Ecto neural progenitor cell (in vitro differentiated cells): ENCODE data around the gene STARD10.

ENCODE experiments used
- DNase-seq: peaks from one replicate; pipeline ENCODE4 v3.0.0-alpha.2; 2018; ENCODE audit warnings: low spot score

Gene STARD10

DNA sequence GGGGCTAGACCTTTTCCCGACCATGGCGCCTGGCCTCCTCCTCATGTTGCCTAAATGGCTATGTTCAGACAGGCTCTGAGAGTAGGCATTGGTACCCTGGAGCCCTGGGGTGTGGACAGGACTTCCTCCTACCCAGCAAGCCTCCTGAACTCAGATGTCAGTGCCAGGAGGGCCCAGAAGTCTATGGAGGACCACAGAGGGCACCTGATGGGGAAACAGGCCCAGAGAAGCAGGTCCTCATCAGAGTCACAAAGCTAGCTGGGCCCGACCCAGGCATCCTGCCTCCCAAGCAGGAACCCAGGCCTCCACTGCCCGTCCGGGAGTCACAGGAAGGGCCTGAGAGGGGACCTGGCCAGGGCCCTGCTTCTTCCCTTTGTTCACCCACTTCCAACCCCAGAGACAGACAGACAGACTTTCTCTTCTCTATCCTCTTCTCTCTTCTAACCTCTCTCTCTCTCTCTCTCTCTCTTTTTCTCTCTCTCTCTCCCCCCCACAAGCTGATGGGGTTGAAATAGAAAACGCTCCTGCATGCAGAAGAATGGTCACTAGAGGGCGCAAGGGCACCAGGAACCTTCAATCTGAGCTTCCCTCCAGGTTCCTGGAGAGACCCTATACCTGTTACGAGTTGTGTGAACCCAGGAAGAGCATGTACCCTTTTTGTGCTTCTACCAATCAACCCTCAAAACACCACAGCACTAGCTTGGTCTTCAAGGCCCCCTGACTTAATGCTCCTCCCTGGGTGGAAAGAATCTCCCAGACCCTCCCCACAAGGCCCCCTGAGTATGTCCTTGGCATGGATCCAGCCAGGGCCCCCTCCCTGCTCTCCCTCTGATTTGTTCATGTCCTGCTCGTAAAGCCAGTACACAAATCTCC is 68.8 kb downstream of the STARD10 start:
- peak; percentile 80 for DNase-seq

DNA sequence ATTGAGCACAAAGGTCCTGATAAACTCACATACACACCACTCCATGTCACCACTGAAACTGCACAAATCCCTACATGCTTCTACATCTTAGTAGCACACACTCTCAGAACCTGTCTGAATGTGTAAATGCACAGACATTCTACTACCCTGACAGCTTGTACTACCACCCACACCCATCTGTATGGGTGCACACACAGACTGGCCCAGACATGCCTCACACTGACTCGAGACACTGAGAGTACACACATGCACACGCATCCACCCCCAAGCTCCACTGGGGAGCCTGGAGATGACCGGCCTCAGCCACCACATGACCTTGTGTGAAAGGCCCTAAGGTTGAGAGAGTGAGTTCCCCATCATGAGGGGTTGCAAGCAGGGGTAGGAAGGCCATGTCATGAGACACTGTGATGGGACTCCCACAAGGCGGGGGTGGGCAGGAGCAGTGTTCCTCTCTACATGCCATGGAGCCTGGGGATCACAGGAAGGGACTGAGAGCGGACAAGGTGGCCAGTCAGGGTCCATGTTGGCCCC is 69.8 kb downstream of the STARD10 start:
- no peak for DNase-seq

GRCh38 chr11:72723508-72723907 is 70.3 kb downstream of the STARD10 start:
- no peak for DNase-seq

DNA sequence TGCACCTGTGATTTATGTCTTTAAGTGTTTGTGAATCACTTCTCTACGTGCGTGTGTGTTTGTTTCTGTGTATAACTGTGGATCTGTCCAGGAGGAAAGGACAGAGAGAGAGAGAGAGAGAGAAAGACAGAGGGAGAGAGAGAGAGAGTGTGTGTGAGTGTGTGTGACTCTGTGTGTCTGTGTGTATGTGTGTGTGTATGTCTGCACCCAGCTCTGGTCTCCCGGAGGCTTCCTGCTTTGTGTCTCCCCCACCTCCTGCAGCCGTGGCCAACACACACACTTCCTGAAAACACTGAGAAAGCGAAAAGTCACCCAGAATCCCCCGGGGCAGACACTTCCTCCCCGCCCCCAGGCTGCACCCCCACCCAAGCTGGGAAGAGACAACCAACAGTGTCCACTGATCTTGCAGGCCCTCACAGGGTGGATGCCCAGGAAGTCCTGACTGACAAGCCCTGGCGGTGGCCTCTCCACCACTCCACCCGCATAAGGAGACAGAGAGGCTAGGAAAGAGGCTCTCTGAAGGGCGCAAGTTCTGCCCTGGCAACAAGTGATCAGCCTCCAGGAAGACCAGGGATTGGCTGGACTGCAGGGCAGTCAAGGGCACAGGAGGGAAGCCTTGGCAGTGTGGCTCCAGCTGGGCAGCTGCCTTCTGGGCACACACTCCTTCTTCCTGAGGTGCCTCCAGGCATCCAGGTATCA is 71.6 kb downstream of the STARD10 start:
- peak; percentile 82 for DNase-seq

DNA sequence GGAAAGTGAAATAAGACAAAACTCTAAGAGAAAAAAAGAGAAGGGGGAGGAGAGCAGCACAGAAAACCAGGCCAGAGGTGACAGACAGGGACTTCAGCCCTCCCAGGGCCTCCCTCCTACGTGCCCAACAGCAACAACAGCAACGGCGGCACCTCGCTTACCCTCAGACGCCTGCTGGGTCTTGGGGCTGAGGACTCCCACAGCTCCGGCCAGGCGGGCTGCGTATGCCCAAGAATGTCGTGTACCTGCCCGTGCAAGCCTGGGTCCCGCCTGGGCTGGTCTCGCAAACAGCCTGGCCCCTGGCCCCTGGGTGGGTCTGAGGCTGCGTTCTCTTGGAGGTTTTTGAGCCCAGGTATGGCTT is 72.2 kb downstream of the STARD10 start:
- DNase-seq = no peak

DNA sequence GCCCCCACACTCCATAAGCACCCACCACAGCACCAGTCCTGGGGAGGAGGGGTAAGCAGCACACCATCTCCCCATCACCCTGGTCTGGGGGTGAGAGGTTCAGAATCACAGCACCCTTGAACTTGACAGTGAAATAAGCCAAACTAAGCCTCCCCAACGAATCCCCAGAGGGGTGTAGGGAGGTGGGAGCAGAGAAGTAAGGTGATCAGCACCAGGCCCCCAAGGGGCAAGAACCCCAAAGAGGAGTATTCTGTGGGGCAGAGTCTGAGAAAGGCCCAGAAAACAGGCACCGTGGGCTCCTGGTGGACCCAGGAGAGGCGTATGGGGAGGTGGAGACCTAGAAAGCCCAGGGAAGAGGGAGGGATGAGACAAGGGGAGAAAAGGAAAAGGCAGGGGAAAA is 72.6 kb downstream of the STARD10 start:
- no peak for DNase-seq

GRCh38 chr11:72720784-72721183 is 73.1 kb downstream of the STARD10 start:
- no peak for DNase-seq

DNA sequence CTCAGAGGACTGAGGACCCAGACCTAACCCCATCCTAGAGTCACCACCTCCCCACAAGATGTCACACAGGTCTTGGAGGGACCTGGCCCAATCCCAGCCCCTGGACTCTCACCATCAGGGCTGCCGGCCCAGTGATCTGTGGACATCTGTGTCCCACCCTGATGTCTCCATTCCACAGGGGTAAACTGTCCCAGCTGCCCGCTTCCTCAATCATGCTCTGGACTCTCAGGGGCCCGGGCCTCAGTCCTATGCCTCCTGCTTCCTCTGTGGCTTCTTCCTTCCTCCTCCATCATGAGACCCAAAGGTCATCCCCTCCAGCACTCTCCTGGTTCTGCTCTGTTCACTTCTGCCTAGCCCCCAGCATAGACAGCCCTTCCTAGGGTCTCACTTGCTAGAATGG is 73.8 kb downstream of the STARD10 start:
- DNase-seq = no peak

DNA sequence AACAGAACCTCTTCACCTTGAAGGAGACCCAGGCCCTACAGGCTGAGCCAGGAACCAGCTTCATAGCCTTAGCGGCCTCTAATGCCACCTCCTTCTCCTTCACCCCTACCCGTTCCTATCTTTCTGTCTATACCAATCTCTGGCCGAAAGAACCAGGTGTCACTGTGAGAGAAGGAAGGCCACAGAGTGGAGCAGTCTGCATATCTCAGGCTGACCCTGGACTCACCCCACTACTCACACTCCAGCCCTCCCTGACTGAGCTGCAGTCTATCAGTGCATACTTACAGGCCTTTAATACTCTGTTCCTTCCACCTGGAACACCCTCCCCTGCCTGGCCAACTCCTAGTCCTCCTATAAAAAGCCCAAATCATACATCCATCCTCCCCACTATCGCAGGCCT is 74.3 kb downstream of the STARD10 start:
- no peak for DNase-seq

DNA sequence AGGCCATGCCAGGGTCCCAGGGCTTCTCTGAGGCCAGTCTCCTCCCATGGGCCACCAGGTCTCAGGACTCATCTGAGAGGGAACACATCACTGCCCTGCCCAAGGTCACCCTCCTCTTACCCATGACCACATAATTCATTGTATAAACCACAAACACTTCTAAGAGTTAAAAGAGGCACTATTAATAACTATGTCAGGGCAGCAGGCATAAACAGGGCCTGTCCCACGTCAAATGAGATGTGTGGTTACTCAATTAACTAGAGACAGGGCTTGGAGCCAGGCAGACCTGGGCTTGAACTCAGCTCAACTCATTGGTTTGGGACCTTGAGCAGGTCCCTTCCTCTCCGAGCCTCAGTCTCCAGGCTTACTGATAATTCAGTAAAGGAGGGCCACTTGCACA is 74.7 kb downstream of the STARD10 start:
- DNase-seq = no peak

- no peak for DNase-seq
Measured at GRCh38 chr11:72718101-72718501, 75.7 kb downstream of the STARD10 start.

DNA sequence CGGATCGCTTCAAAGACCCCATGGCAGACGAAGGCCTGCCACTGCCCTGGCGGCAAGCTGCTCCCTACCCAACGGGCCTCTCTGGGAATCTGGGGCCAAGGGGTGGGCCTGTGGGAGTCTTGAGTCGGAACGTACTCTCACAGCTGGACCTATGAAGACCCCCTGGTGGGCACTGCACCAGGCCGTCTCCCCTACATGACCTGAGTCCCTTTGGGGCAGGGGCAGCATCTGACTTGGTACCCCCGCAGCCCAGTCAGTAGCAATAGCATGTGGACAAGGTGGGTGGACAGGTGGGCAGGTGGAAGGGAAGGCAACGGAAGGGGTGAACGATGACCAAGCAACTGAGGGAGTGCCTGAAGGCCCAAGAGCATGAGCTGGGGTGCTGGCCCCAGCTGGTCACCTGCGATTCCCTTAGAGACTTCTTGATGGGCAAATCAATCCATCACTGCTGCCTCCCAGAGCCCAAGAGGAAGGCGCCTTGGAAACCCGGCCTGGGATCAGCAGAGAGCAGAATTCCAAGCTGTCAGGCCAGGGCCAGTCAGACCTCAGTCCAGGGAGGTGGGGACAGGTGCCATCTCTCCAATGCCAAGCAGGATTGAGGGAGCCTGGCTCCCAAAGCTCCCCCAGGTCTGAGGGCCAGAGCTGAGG is 76.9 kb downstream of the STARD10 start:
- no peak for DNase-seq

GRCh38 chr11:72716290-72716689 is 77.6 kb downstream of the STARD10 start:
- no peak for DNase-seq

GRCh38 chr11:72712841-72713240 is 81.0 kb downstream of the STARD10 start:
- no peak for DNase-seq

DNA sequence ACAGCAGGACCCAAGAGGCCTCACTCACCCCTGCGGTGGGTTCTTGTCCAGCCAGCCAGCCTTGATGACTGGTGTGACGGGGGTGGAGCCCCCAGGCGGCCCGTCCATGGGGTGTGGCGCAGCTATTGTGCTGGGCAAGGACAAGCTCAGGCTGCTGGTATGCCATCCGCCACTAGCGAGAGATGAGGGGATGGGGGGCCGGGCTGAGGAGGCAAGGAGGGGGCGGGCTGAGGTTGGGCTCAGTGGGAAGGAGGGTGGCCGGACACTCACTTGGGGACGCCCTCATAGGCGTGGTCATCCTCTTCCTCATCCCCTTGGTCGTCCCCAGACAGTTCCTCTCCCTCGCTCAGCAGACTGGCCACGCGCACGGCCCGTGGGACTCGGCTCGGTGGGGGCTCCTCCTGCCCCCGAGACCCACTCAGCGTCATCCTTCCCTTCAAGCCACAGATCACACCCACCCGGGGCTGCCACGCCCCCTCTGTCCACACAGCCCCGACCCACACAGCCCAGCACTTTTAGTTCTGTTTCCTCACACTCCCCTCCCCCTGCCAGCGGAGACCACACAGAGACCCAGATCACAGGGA is 81.6 kb downstream of the STARD10 start:
- DNase-seq = no peak

- DNase-seq = no peak
Measured at GRCh38 chr11:72711141-72711540, 82.7 kb downstream of the STARD10 start.

DNA sequence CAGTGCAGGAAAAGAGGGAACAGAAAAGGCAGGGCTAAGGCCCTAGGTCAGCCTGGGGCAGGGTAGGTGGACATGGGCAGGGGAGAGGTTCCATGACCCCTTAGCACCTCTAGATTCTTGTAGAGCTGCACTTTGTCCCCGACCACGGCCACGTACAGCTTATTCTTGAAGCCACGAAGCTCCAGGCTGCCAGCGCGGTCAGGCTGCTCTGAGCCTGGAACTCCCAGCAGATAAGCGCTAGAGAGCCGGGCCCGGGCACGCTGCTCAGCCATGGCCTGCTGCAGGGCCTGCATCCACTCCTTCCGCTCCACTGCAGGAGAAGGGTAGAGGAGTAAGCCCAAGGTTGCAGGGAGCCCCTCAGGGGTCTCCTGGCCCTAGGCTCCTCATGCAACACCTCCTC is 83.6 kb downstream of the STARD10 start:
- DNase-seq = no peak

DNA sequence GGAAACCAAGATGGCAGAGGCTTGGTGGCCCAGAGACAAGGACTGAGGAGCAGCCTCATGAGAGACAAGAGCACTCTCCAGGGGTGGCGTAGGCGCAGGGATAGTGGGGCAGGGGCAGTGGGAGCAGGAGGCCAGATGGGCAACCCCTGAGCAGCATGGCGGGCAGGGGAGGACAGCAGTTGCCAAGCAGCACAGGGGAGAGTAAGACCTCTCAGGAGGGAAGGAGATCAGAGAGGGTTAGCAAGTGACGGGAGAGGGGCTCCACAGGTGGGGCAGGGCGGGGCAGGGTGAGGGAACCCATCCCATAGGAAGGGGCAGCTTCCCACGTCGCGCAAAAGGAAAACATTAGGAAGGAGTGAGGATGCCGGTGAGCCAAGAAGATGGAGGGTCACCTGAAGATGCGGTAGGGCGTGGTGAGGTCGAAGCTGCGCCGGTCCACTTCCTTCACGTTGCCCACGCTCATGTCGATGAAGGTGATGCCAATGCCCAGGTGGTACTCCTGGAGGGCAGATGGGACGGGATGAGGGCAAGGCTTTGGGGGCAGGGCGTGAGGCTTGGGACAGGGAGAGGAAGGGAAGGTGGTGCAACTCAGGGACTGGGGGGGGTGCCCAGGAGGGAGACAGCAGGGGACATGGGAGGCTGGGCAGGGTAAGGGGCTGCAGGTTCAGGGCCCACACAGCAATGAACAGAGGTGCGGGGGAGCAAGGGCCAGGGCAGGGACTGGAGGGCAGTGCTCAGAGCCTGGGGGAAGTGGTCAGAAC is 84.2 kb downstream of the STARD10 start:
- no peak for DNase-seq

DNA sequence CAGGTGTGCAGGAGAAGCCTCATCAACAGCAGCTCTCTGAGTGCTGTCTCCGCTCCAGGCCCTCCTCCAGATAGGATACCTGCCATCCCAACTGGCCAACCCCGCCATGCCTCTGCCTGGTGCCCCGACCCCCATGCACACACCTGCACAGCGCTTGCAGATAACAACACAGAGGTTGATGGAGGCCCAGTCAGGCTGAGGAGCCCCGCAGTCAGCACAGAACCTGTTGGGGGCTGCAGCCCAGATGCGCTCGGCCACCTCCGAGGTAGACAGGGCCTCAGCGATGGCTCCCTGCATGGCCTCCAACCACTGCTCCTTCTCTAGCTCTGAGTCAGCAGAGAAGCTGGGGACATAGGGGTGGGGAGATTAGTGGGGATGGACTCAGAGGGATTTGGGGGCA is 86.8 kb downstream of the STARD10 start:
- DNase-seq = no peak

DNA sequence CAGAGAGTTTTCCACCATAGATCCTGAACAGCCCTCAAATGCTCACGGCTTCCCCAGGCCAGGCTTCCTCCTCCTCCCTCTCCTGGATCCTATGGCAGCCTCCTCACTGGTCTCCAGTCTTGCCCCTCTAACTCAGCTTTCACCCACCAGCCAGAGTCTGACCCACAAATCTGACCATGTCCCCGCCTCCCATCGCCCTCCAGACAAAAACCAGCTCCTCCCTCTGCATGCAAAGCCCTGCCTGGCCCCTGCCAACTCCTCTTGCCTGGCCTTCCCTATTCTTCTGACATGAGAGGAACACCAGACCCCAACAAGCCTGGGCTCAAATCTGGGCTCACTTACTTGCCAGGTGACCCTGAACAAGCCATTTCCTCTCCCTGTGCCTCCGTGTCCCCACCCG is 87.3 kb downstream of the STARD10 start:
- DNase-seq = peak; percentile 58

DNA sequence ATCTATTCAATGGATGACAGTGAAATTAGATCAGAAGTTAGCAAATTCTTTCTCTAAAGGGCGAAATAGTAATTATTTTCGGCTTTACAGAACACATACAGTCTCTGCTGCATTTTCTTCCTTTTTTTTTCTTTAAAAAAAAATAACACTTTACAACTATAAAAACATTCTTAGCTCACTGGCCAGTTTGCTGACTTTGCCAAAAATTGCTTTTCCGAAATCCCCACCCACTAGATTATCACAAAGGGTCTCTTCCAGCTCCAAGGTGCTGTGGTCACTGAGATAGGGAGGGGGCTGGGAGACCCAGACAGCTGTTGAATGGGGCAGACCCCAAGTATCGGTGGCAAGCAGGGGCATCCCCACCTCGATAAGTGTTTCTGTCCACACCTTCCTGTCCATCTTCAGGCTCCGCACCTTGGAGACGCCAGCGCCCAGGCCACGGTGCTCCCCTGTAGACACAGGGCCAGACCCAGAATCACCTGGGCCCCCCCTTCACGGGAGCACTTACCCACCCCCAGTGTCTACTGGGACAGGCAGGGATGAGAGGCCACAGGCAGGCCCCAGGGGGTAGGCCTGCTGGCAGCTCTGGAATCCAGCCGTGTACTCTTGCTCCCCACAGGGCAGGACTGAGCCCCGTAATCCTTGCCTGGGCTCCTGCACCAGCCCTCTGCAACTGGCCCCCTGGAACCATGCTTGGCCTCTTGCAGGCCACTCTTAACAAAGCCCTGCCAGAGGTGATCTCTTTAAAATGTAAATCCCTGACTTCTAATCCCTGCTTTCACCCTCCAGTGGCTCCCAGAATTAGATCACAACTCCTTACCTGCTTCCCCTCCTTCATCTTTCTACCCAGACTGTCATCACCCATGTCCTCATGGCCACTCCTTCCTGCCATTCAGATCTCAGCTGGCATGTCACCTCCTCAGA is 88.1 kb downstream of the STARD10 start:
- no peak for DNase-seq
